ENCODE data around the gene NHERF1. TPM values are rescaled to one million over a fixed set of nuclear protein-coding genes. Genes with fewer than 3 reads are reported as not detected.
A peak's percentile ranks its signal among the peaks of the same experiment; 100 is the strongest.

The NHERF1 gene
- total RNA-seq, 2 experiments from 2014 or later: 68.4 to 72.4 TPM

DNA sequence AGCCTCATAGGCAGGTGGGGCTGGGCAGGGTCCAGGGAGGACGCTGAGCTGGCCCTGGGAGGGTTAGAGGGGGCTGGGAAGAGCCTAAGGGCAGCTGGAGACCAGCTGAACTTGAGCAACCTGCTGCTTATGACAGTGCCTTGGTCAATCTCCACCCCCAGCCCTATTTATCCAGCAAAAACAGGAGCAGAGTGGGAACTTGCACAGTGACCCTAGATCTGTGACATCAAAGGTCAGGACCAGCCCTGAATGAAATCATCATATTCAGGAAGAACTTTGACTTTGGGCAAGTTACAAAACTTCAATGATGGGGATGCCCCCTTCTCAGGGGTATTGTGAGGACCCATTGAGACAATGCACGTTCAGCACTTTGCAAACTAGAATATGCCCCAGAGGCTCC lies 45.1 kb upstream of the NHERF1 start:
- no peak overlapping the region for H3K27ac Mint-ChIP-seq
- no peak overlapping the region for H3K4me3 ChIP-seq (ENCODE audit: low read length)
- intact Hi-C loops (cut with DNase I, micrococcal nuclease): no loop called here
- H3K27me3 ChIP-seq (ENCODE audit: control insufficient read depth in 1 of 2, insufficient read depth in 2 of 2, low read length in 2 of 2): no peaks in the 10 kb centered on the region
- no peaks in the 10 kb centered on the region for H3K4me1 ChIP-seq (ENCODE audit: insufficient read depth, low read length)
- TF ChIP-seq, protein P1, sequence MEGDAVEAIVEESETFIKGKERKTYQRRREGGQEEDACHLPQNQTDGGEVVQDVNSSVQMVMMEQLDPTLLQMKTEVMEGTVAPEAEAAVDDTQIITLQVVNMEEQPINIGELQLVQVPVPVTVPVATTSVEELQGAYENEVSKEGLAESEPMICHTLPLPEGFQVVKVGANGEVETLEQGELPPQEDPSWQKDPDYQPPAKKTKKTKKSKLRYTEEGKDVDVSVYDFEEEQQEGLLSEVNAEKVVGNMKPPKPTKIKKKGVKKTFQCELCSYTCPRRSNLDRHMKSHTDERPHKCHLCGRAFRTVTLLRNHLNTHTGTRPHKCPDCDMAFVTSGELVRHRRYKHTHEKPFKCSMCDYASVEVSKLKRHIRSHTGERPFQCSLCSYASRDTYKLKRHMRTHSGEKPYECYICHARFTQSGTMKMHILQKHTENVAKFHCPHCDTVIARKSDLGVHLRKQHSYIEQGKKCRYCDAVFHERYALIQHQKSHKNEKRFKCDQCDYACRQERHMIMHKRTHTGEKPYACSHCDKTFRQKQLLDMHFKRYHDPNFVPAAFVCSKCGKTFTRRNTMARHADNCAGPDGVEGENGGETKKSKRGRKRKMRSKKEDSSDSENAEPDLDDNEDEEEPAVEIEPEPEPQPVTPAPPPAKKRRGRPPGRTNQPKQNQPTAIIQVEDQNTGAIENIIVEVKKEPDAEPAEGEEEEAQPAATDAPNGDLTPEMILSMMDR (IDR thresholded peaks at IDR 0.05): no peak
- no peaks in the 10 kb centered on the region for H3K36me3 Mint-ChIP-seq (ENCODE audit: low read depth)
- no peak overlapping the region for H3K27ac ChIP-seq (ENCODE audit: low read depth in 1 of 2, low read length in 2 of 2)
- no peak overlapping the region for H3K4me3 Mint-ChIP-seq
- CTCF ChIA-PET: no interaction called here
- ATAC-seq (ENCODE audit: poor library complexity) (no peak), DNase-seq (no peak)
- no peaks in the 10 kb centered on the region for H3K9me3 Mint-ChIP-seq
- H3K9me3 ChIP-seq (ENCODE audit: control insufficient read depth in 1 of 2, insufficient read depth in 1 of 2, low read length in 2 of 2): no peaks in the 10 kb centered on the region
- no peaks in the 10 kb centered on the region for H3K27me3 Mint-ChIP-seq
- POLR2A ChIA-PET: no interaction called here
- H3K4me1 Mint-ChIP-seq (ENCODE audit: low read depth): no peaks in the 10 kb centered on the region
- no peaks in the 10 kb centered on the region for H3K36me3 ChIP-seq (ENCODE audit: insufficient read depth, low read length)

GRCh38 chr17:74704544-74704943 lies 43.9 kb upstream of the NHERF1 start:
- no peaks in the 10 kb centered on the region for H3K36me3 Mint-ChIP-seq (ENCODE audit: low read depth)
- POLR2A ChIA-PET: no interaction called here

DNA sequence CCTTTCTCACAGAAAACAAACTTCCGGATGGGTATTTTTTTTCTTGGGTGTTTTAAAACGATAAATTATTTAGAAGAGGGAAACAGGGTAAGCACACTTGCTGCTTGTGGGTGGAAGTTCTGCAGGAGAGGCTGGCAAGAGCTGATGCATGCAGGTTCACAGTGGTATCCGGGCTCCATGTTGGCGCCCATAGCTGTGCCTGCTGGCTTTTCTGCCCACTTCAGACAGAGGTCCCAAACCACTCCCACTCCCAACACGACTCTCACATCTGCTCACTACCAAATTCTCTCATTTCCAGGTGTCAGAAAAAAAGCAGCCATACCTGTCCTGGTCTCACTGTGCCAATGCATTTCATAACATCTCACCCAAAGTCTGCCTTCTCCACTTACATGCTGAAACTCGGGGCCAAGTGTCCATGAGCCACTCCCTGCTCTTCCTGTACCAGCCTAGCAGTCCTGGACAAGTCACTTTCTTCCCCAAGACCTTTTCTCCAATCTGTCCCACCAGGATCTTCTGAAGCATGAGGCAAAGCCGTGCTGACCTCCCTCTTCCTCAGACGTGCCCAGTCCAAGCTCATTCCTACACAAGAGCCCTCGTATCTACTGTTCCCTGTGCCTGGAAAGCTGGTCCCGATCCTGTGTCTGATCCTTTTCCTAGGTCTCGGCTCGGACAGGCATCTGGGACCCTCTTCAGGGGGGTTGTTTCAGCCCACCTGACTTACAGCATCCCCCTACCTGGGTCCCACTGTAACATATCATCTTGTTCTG lies 37.2 kb upstream of the NHERF1 start:
- peaks cover 0 to 4% of the 10 kb centered on the region in 2 experiments for H3K27me3 ChIP-seq (ENCODE audit: control insufficient read depth in 1 of 2, insufficient read depth in 2 of 2, low read length in 2 of 2)
- ATAC-seq (ENCODE audit: poor library complexity): no peak
- H3K4me3 ChIP-seq (ENCODE audit: low read length): peak overlapping the region; percentile 1
- TF ChIP-seq, protein P1 (IDR thresholded peaks at IDR 0.05): no peak
- Mint-ChIP-seq H3K27me3 (peaks cover 3% of the 10 kb centered on the region), H3K4me1 (ENCODE audit: low read depth) (peaks cover 8% of the 10 kb centered on the region), H3K27ac (no peak overlapping the region), H3K36me3 (ENCODE audit: low read depth) (no peaks in the 10 kb centered on the region), H3K4me3 (no peak overlapping the region), H3K9me3 (no peaks in the 10 kb centered on the region)
- POLR2A ChIA-PET: no interaction called here
- H3K9me3 ChIP-seq (ENCODE audit: control insufficient read depth in 1 of 2, insufficient read depth in 1 of 2, low read length in 2 of 2): no peaks in the 10 kb centered on the region
- CTCF ChIA-PET: no interaction called here
- peaks cover 12% of the 10 kb centered on the region for H3K4me1 ChIP-seq (ENCODE audit: insufficient read depth, low read length)
- no peaks in the 10 kb centered on the region for H3K36me3 ChIP-seq (ENCODE audit: insufficient read depth, low read length)
- intact Hi-C loops (cut with DNase I, micrococcal nuclease): no loop called here
- DNase-seq: no peak
- H3K27ac ChIP-seq (ENCODE audit: low read depth in 1 of 2, low read length in 2 of 2): no peak overlapping the region

More at GRCh38 chr17:74704544-74704943, 43.9 kb upstream of the NHERF1 start:
- Histone ChIP-seq H3K4me1 (ENCODE audit: insufficient read depth, low read length) (no peaks in the 10 kb centered on the region), H3K9me3 (ENCODE audit: control insufficient read depth in 1 of 2, insufficient read depth in 1 of 2, low read length in 2 of 2) (no peaks in the 10 kb centered on the region), H3K27me3 (ENCODE audit: control insufficient read depth in 1 of 2, insufficient read depth in 2 of 2, low read length in 2 of 2) (no peaks in the 10 kb centered on the region), H3K36me3 (ENCODE audit: insufficient read depth, low read length) (no peaks in the 10 kb centered on the region), H3K4me3 (ENCODE audit: low read length) (no peak overlapping the region), H3K27ac (ENCODE audit: low read depth in 1 of 2, low read length in 2 of 2) (no peak overlapping the region)
- Mint-ChIP-seq H3K27ac (no peak overlapping the region), H3K27me3 (no peaks in the 10 kb centered on the region), H3K4me1 (ENCODE audit: low read depth) (no peaks in the 10 kb centered on the region), H3K9me3 (no peaks in the 10 kb centered on the region), H3K4me3 (no peak overlapping the region)
- CTCF ChIA-PET: interaction anchor here (0.6 kb wide), 1 partner anchor 8 kb away, joined by 3 read pairs; the partner anchor contains the start of gene CD300LF
- TF ChIP-seq, protein P1 (IDR thresholded peaks at IDR 0.05): no peak
- intact Hi-C loops (cut with DNase I, micrococcal nuclease): no loop called here
- no peak for ATAC-seq (ENCODE audit: poor library complexity)
- DNase-seq: no peak

Data from CD4-positive, alpha-beta T cell (primary cell).